IMR-90 (cell line): ENCODE measurements around the gene ZNF296. TPM values are rescaled to one million over a fixed set of nuclear protein-coding genes. Genes with fewer than 3 reads are reported as not detected.

ENCODE experiments used
- ATAC-seq: fragments of 200-7000 bp; cut with Tn5 transposase; 2 replicates; pipeline ENCODE4 v1.9.1; 2020; ENCODE audit warnings: low read depth, mild to moderate bottlenecking, moderate library complexity
- BruUV-seq: library from RNA; stranded (reverse); fragments of 400-500 nt; replicated peaks from 2 replicates; lab custom pipeline; 2021; lab: Mats Ljungman, UMichigan
- CTCF ChIA-PET: fragments of 300-600 bp; formaldehyde crosslinking; extraction: SDS; loops from one replicate; lab custom pipeline; 2021; ENCODE audit warnings: antibody characterized with exemption; lab: Yijun Ruan, JAX
- POLR2A ChIA-PET: fragments of 300-600 bp; sonication (Branson Sonifier 250); formaldehyde crosslinking; loops from one replicate; lab custom pipeline; 2022; ENCODE audit warnings: antibody characterized with exemption; ENCODE audit not compliant: unreplicated experiment; lab: Charles Lee
- DNase-seq: peaks from one replicate; pipeline ENCODE4 v3.0.0; 2013
- H2AFZ ChIP-seq: replicated peaks from 2 replicates; pipeline ENCODE3; 2013; ENCODE audit warnings: low read length, mild to moderate bottlenecking; ENCODE audit not compliant: poor library complexity
- H2AK5ac ChIP-seq: 2 replicates; pipeline ENCODE4 v1.6.1; 2013; ENCODE audit warnings: low read depth, low read length, inconsistent platforms
- H2AK9ac ChIP-seq: replicated peaks from 2 replicates; pipeline ENCODE3; 2013; ENCODE audit warnings: mild to moderate bottlenecking, low read depth, low read length, moderate library complexity; ENCODE audit not compliant: poor library complexity
- H2BK120ac ChIP-seq: 2 replicates; pipeline ENCODE4 v1.6.1; 2013; ENCODE audit warnings: low read depth, low read length, inconsistent platforms
- H2BK15ac ChIP-seq: 3 replicates; pipeline ENCODE4 v1.6.1; 2013; ENCODE audit warnings: low read depth, low read length, inconsistent platforms
- H2BK20ac ChIP-seq: 2 replicates; pipeline ENCODE4 v1.6.1; 2013; ENCODE audit warnings: low read depth, mild to moderate bottlenecking, inconsistent platforms, low read length, moderate library complexity
- H2BK5ac ChIP-seq: 2 replicates; pipeline ENCODE4 v1.6.1; 2013; ENCODE audit warnings: mild to moderate bottlenecking, low read depth, low read length, inconsistent platforms; ENCODE audit not compliant: poor library complexity, severe bottlenecking
- H3K14ac ChIP-seq: replicated peaks from 2 replicates; pipeline ENCODE4 v1.6.1; 2013; ENCODE audit warnings: low read depth, low read length, inconsistent platforms
- H3K18ac ChIP-seq: 2 replicates; pipeline ENCODE4 v1.6.1; 2013; ENCODE audit warnings: low read depth, low read length, control low read depth
- H3K23ac ChIP-seq: 2 replicates; pipeline ENCODE4 v1.6.1; 2013; ENCODE audit warnings: low read depth, low read length, inconsistent platforms
- H3K27ac ChIP-seq: 2 replicates; pipeline ENCODE4 v1.5.1; 2013; ENCODE audit warnings: mild to moderate bottlenecking, control low read depth, low read length; ENCODE audit not compliant: insufficient read depth
- H3K27me3 ChIP-seq: 2 replicates; pipeline ENCODE4 v1.6.1; 2013; ENCODE audit warnings: low read length; ENCODE audit not compliant: control insufficient read depth, insufficient read depth
- H3K36me3 ChIP-seq: 2 replicates; pipeline ENCODE4 v1.6.1; 2013; ENCODE audit warnings: low read length, mixed read lengths; ENCODE audit not compliant: control insufficient read depth, insufficient read depth
- H3K4ac ChIP-seq: 2 replicates; pipeline ENCODE4 v1.6.1; 2013; ENCODE audit warnings: low read depth, low read length, inconsistent platforms
- H3K4me1 ChIP-seq: 2 replicates; pipeline ENCODE4 v1.6.1; 2013; ENCODE audit warnings: low read length, mixed read lengths; ENCODE audit not compliant: control insufficient read depth, insufficient read depth
- H3K4me2 ChIP-seq: 2 replicates; pipeline ENCODE4 v1.6.1; 2013; ENCODE audit warnings: low read depth, mild to moderate bottlenecking, control low read depth, low read length, moderate library complexity
- H3K4me3 ChIP-seq: 2 replicates; pipeline ENCODE4 v1.5.1; 2013; ENCODE audit warnings: low read depth, mild to moderate bottlenecking, control low read depth, low read length, moderate library complexity; ENCODE audit not compliant: insufficient read depth
- H3K56ac ChIP-seq: 2 replicates; pipeline ENCODE4 v1.6.1; 2013; ENCODE audit warnings: low read length, inconsistent platforms; ENCODE audit not compliant: insufficient read depth; ENCODE audit errors: extremely low read depth
- H3K79me1 ChIP-seq, 2 experiments: 2 replicates each; pipeline ENCODE4 v1.6.1; 2013; ENCODE audit warnings: low read length in 2 of 2, inconsistent platforms in 1 of 2, low read depth in 1 of 2
- H3K9ac ChIP-seq: 2 replicates; pipeline ENCODE4 v1.6.1; 2013; ENCODE audit warnings: low read depth, low read length, control low read depth
- H3K9me1 ChIP-seq: 2 replicates; pipeline ENCODE4 v1.6.1; 2013; ENCODE audit warnings: low read length, inconsistent platforms; ENCODE audit not compliant: insufficient read depth
- H3K9me3 ChIP-seq: 2 replicates; pipeline ENCODE4 v1.6.1; 2013; ENCODE audit warnings: low read length; ENCODE audit not compliant: control insufficient read depth, insufficient read depth
- H4K20me1 ChIP-seq: 2 replicates; pipeline ENCODE4 v1.6.1; 2013; ENCODE audit warnings: low read length, inconsistent platforms; ENCODE audit not compliant: insufficient read depth
- H4K5ac ChIP-seq: 2 replicates; pipeline ENCODE4 v1.6.1; 2013; ENCODE audit warnings: mild to moderate bottlenecking, low read depth, low read length, control low read depth
- H4K8ac ChIP-seq, 2 experiments: 2 replicates each; pipeline ENCODE4 v1.6.1; 2013; ENCODE audit warnings: low read depth in 2 of 2, low read length in 2 of 2, control low read depth in 1 of 2, inconsistent platforms in 1 of 2
- H4K91ac ChIP-seq: 2 replicates; pipeline ENCODE4 v1.6.1; 2013; ENCODE audit warnings: low read depth, low read length, inconsistent platforms; ENCODE audit not compliant: insufficient read depth
- CEBPB ChIP-seq: IDR thresholded peaks from 2 replicates; pipeline ENCODE4 v1.6.1; 2012; ENCODE audit warnings: low read depth, low read length, improper control_type of control experiment
- CHD1 ChIP-seq: IDR thresholded peaks from 2 replicates; pipeline ENCODE4 v1.6.1; 2012; ENCODE audit warnings: low read depth, low read length, improper control_type of control experiment
- ELK1 ChIP-seq: fragments of 150-350 bp; IDR thresholded peaks from 2 replicates; pipeline ENCODE4 v1.6.1; 2016; ENCODE audit warnings: low read depth, mild to moderate bottlenecking, low read length, moderate library complexity, borderline replicate concordance
- MAFK ChIP-seq: IDR thresholded peaks from 2 replicates; pipeline ENCODE4 v1.6.1; 2012; ENCODE audit warnings: low read depth, low read length, improper control_type of control experiment
- MAZ ChIP-seq: IDR thresholded peaks from 2 replicates; pipeline ENCODE4 v1.6.1; 2012; ENCODE audit warnings: low read depth, mild to moderate bottlenecking, low read length, improper control_type of control experiment, moderate library complexity, borderline replicate concordance
- MXI1 ChIP-seq: IDR thresholded peaks from 2 replicates; pipeline ENCODE4 v1.6.1; 2012; ENCODE audit warnings: low read depth, mild to moderate bottlenecking, low read length, moderate library complexity, borderline replicate concordance
- NFE2L2 ChIP-seq: fragments of 150-350 bp; IDR thresholded peaks from 2 replicates; pipeline ENCODE4 v1.6.1; 2016; ENCODE audit warnings: low read depth, mild to moderate bottlenecking, low read length
- POLR2A ChIP-seq: IDR thresholded peaks from 2 replicates; pipeline ENCODE4 v1.6.1; 2012; ENCODE audit warnings: mild to moderate bottlenecking, low read depth, low read length
- RAD21 ChIP-seq: IDR thresholded peaks from 2 replicates; pipeline ENCODE4 v1.6.1; 2012; ENCODE audit warnings: low read length, improper control_type of control experiment
- RFX5 ChIP-seq: IDR thresholded peaks from 2 replicates; pipeline ENCODE4 v1.8.0; 2012; ENCODE audit warnings: low read depth, mild to moderate bottlenecking, low read length, moderate library complexity
- WGBS, 2 experiments: methylation state at CpG; one replicate each; pipeline versions ENCODE4 v1.1.5 to v1.1.7; 2013; ENCODE audit warnings: missing lambda C conversion rate in 2 of 2; ENCODE audit not compliant: insufficient read length in 1 of 2; ENCODE audit errors: extremely low coverage in 2 of 2; 5-methylcytosine and 5-hydroxymethylcytosine counted together
- dilution Hi-C: fragments of 300-500 bp; cut with HindIII; formaldehyde crosslinking; loops from one replicate; pipeline ENCODE4 v1.14.3; 2018; ENCODE audit warnings: low sequenced_read_pairs; ENCODE audit not compliant: unreplicated experiment
- in situ Hi-C: fragments of 300-500 bp; cut with MboI; formaldehyde crosslinking; loops from 3 replicates; pipeline ENCODE4 v1.14.3; 2019; ENCODE audit warnings: low sequenced_read_pairs, inconsistent platforms, mixed read lengths
- intact Hi-C: fragments of 100-400 bp; cut with micrococcal nuclease; formaldehyde crosslinking; loops from 2 replicates; pipeline ENCODE4 v1.10.0; 2022
- polyA plus RNA-seq, 3 experiments: library from polyadenylated mRNA; depleted of rRNA; stranded (reverse); fragments of >200 nt; gene quantifications; 2 replicates each; pipeline ENCODE4 v1.2.3, GENCODE V29; 2012; ENCODE audit warnings: low replicate concordance in 1 of 3
- total RNA-seq: library from RNA; depleted of rRNA; stranded (reverse); fragments of >200 nt; gene quantifications from 2 replicates; pipeline ENCODE4 v1.2.3, GENCODE V29; 2012

The ZNF296 gene
- total and polyA plus RNA-seq, 2 of the 4 experiments (the other 2 are of a cell fraction), result 0.10 TPM; not detected in 1

DNA sequence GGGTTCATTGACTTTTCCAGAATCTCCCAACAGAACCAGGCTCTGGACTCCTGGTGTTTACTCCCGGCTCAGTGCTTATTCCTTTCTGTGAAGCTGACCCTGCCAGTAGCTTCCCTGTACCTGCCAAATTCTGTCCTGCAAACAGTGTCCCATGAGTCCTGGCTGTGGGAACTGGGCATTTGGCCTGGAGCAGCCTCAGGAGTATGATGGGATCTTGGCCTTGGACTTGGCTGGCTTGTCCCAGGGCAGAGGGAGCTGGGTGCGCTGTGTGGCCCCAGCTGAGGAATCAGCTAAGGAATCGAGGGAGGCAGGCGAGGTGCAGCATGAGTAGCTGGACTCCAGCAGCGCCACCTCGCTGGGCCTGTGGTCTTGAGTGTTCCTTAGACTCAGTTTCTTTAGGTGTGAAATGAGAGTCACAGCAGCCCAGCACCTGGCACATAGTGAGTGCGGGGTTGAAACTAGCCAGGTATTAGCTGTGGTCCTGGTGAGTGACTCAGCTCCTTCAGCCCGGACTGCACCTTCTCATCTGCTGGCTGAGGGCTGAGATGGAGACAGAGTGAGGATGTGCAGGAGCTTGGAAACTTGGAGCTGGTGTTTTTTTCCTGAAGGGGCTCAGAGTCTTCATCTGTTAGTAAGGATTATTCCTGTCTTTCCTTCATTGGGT lies 27.1 kb downstream of the ZNF296 start:
- Histone ChIP-seq H3K4me2 (no peak overlapping the region), H3K36me3 (peaks cover 42% of the 10 kb centered on the region), H3K9ac (no peak overlapping the region), H4K20me1 (peaks cover 80% of the 10 kb centered on the region), H3K14ac (no peak overlapping the region), H3K56ac (no peak overlapping the region), H2BK20ac (no peak overlapping the region), H3K27ac (no peak overlapping the region), H2BK15ac (no peak overlapping the region), H4K5ac (no peak overlapping the region), H4K8ac (no peak overlapping the region), H3K4me1 (peaks cover 2% of the 10 kb centered on the region; the same call in 1 of the 2 replicates), H3K4ac (no peak overlapping the region), H2AK5ac (no peak overlapping the region), H3K4me3 (no peak overlapping the region), H3K9me1 (peaks cover 14% of the 10 kb centered on the region; the same call in 1 of the 2 replicates), H3K23ac (no peak overlapping the region), H2AFZ (no peak overlapping the region), H2BK120ac (no peak overlapping the region), H2AK9ac (peak overlapping the region; percentile 66), H4K91ac (no peak overlapping the region), H3K9me3 (no peaks in the 10 kb centered on the region), H3K18ac (no peak overlapping the region), H2BK5ac (no peak overlapping the region), H3K27me3 (no peaks in the 10 kb centered on the region), H3K79me1 (peaks cover 39 to 70% of the 10 kb centered on the region in 2 experiments)
- WGBS, 2 experiments, result 100% methylated on average over 2 of the region's 8 CpGs; no CpG with 5 or more reads in 1 of the 2 experiments
- in situ Hi-C loops, result no loop called here
- DNase-seq, result no peak
- no TSS peak for BruUV-seq
- ChIA-PET CTCF (interaction anchor here (0.5 to 1.2 kb wide), 2 partner anchors 10 to 128 kb away, joined by 3 to 4 read pairs; no protein-coding TSS in a partner anchor), POLR2A (no interaction called here)
- no peak for ATAC-seq
- no peak for TF ChIP-seq NFE2L2
- no peak for TF ChIP-seq RAD21
- TF ChIP-seq CHD1, result no peak
- no peak for TF ChIP-seq POLR2A
- TF ChIP-seq MAZ, result no peak
- no peak for TF ChIP-seq MXI1
- TF ChIP-seq ELK1, result no peak
- TF ChIP-seq CEBPB, result no peak
- no peak for TF ChIP-seq MAFK
- no peak for TF ChIP-seq RFX5
- intact Hi-C loops, result no loop called here
- dilution Hi-C loops, result no loop called here
